ENCODE measurements around the gene CBX4. TPM values are rescaled to one million over a fixed set of nuclear protein-coding genes. Genes with fewer than 3 reads are reported as not detected.

CBX4 gene
- total and polyA plus RNA-seq, 2 experiments from 2014 or later = 1.2 to 18.9 TPM

DNA sequence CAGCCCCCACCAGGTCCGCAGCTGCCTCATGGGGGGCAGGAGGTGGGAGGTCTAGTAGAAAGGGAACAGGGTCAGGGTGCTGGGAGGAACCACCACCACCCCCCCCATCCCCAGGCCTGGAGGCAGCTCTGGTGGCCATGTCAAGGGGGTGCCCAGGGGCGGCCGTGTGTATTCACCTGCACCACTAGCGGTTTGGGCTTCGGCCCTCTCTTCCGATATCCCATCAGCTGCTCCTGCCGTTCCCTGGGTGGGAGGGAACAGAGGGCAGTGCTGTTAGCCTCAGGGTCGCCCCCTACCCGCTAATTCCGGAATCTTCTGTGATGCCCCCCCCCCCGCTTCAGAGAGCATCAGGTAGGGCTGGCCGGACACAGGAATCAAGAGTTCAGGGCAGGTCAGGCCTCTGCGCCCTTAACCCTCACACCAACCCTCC lies 3.8 kb downstream of the CBX4 start:
- H3K79me2 ChIP-seq (ENCODE audit: insufficient read depth) = peaks cover 39% of the 10 kb centered on the region
- no peaks in the 10 kb centered on the region for H3K9me2 ChIP-seq (ENCODE audit: insufficient read depth)
- 84 to 87% methylated on average over 12 to 13 of the region's 13 CpGs for WGBS, 2 experiments (ENCODE audit: low coverage in 1 of 2, low lambda C conversion rate in 2 of 2, missing lambda C conversion rate in 2 of 2)
- H4K20me1 ChIP-seq (ENCODE audit: insufficient read depth) = no peaks in the 10 kb centered on the region
- no peak overlapping the region for H3K9ac ChIP-seq
- H3K27ac ChIP-seq = no peak overlapping the region
- H2AFZ ChIP-seq = no peak overlapping the region
- peaks cover 1% of the 10 kb centered on the region; the same call in 1 of the 2 replicates for H3K27me3 ChIP-seq (replicated peaks; ENCODE audit: insufficient read depth)
- H3K9me3 ChIP-seq (ENCODE audit: low read depth) = no peaks in the 10 kb centered on the region
- H3K36me3 ChIP-seq (ENCODE audit: low read depth) = peaks cover 7% of the 10 kb centered on the region; the same call in 1 of the 2 replicates
- DNase-seq = no peak
- no peak overlapping the region for H3K4me3 ChIP-seq
- H3F3A ChIP-seq (ENCODE audit: insufficient read depth) = peaks cover 11% of the 10 kb centered on the region
- peaks cover 6% of the 10 kb centered on the region; the same call in 1 of the 2 replicates for H3K4me1 ChIP-seq (ENCODE audit: insufficient read depth)
- TF ChIP-seq EZH2phosphoT487 (IDR thresholded peaks at IDR 0.05; ENCODE audit: insufficient read depth, low read depth) = no peak
- TF ChIP-seq EZH2 (IDR thresholded peaks at IDR 0.05; ENCODE audit: insufficient read depth, poor library complexity, severe bottlenecking) = no peak
- in situ Hi-C loops (cut with MboI) = no loop called here
- H3K4me2 ChIP-seq (ENCODE audit: unreplicated experiment) = no peak overlapping the region

DNA sequence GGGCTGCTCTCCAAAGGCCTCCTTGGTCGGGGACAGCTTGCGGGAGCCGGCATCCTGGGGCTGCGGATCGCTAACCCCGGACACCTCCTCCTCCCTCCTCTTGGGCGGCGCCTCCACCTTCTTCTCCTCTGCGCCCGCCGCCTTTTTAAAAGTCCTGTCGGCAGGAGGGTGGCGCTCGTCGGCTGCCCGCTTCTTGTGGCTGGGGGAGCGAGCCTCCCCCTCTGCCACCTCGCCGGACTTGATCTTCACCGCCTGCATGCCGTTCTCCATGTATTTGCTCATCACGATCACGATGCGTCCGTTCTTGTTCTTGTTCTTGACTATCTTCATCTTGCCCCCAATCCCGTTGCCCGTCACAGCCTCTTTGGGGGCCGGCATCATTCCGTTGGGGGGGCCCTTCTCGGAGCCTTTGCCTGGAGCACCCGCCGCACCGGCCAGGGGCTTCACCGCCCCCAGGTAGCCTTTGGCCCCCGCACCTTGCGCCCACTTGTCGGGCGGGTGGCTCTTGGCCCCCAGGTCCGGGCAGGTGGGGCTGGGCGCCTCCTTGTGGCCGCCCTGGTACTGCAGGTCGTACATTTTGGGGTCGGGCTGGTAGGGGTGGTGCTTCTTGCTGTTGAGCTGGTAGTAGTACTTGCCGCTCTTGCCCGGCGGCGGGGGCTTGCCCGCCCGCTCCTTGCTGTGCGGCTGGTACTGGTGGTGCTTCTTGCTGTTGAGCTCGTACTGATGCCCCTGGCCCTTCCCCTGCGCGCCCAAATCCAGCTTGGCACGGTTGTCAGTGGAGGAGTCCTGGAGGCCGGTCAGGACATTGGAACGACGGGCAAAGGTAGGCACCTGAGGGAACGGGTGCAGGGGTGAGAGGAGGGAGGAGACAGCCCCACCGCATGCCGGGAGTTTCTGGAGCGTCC lies 4.4 kb downstream of the CBX4 start:
- Histone ChIP-seq H3K9me2 (ENCODE audit: insufficient read depth) (no peaks in the 10 kb centered on the region), H3K4me2 (ENCODE audit: unreplicated experiment) (no peak overlapping the region), H3K36me3 (ENCODE audit: low read depth) (peaks cover 7% of the 10 kb centered on the region; the same call in 1 of the 2 replicates), H2AFZ (no peak overlapping the region), H3K79me2 (ENCODE audit: insufficient read depth) (peaks cover 39% of the 10 kb centered on the region), H3K4me3 (no peak overlapping the region), H3K27ac (no peak overlapping the region), H3F3A (ENCODE audit: insufficient read depth) (peaks cover 15% of the 10 kb centered on the region), H3K9me3 (ENCODE audit: low read depth) (no peaks in the 10 kb centered on the region), H3K4me1 (ENCODE audit: insufficient read depth) (peaks cover 6% of the 10 kb centered on the region; the same call in 1 of the 2 replicates), H3K9ac (no peak overlapping the region), H3K27me3 (replicated peaks; ENCODE audit: insufficient read depth) (no peaks in the 10 kb centered on the region), H4K20me1 (ENCODE audit: insufficient read depth) (no peaks in the 10 kb centered on the region)
- TF ChIP-seq EZH2phosphoT487 (IDR thresholded peaks at IDR 0.05; ENCODE audit: insufficient read depth, low read depth) (no peak), EZH2 (IDR thresholded peaks at IDR 0.05; ENCODE audit: insufficient read depth, poor library complexity, severe bottlenecking) (no peak)
- 90 to 93% methylated on average over 52 to 61 of the region's 61 CpGs for WGBS, 2 experiments (ENCODE audit: low coverage in 1 of 2, low lambda C conversion rate in 2 of 2, missing lambda C conversion rate in 2 of 2)
- no peak for DNase-seq
- in situ Hi-C loops (cut with MboI) = no loop called here

DNA sequence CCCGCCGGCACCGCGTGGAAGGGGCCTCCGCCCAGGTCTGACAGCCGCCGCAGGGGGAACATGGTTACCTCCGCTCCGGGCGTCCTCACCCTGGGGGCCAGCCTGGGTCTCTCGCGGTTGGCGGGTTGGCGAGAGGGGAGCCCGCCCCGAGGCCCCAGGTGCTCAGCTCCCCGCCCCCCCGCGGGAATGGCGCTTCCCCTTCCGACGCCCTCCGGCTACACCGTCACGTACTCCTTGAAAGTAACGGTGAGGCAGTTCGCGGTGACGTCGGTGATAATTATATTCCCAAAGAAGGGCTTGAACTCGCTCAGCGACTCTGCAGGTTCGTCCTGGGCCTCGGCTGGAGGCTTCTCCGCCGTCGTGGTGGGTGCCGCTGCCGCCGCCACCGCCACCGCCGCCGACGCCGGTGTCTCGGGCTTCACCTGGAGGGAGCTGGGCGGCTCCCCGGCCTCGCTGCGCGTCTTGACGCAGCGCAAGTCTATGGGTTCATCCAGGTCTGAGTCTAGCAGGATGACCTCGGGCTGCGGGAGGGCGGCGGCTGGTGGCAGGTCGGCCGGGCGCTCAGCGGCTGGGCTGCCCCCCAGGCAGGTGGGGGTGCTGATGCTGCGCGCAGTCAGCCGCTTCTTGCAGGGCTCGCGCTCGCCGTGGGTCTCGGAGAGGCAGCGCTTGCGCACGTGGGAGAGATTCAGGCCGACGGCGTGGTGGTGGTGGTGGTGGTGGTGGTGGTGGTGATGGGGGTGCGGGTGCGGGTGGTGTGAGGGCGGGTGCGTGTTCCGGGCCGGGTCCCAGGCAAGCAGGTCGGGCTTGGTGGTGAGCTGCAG lies 5.3 kb downstream of the CBX4 start:
- in situ Hi-C loops (cut with MboI) = no loop called here
- Histone ChIP-seq H2AFZ (no peak overlapping the region), H3K9ac (no peak overlapping the region), H3K4me1 (ENCODE audit: insufficient read depth) (peaks cover 6% of the 10 kb centered on the region; the same call in 1 of the 2 replicates), H3K79me2 (ENCODE audit: insufficient read depth) (peaks cover 39% of the 10 kb centered on the region), H3K27me3 (replicated peaks; ENCODE audit: insufficient read depth) (no peaks in the 10 kb centered on the region), H3K9me2 (ENCODE audit: insufficient read depth) (no peaks in the 10 kb centered on the region), H3K36me3 (ENCODE audit: low read depth) (peaks cover 7% of the 10 kb centered on the region; the same call in 1 of the 2 replicates), H3K4me2 (ENCODE audit: unreplicated experiment) (no peak overlapping the region), H3K27ac (no peak overlapping the region), H4K20me1 (ENCODE audit: insufficient read depth) (no peaks in the 10 kb centered on the region), H3F3A (ENCODE audit: insufficient read depth) (peaks cover 15% of the 10 kb centered on the region), H3K4me3 (no peak overlapping the region), H3K9me3 (ENCODE audit: low read depth) (no peaks in the 10 kb centered on the region)
- WGBS, 2 experiments (ENCODE audit: low coverage in 1 of 2, low lambda C conversion rate in 2 of 2, missing lambda C conversion rate in 2 of 2) = 95 to 98% methylated on average over 55 to 82 of the region's 83 CpGs
- no peak for DNase-seq
- TF ChIP-seq EZH2phosphoT487 (IDR thresholded peaks at IDR 0.05; ENCODE audit: insufficient read depth, low read depth) = no peak
- no peak for TF ChIP-seq EZH2 (IDR thresholded peaks at IDR 0.05; ENCODE audit: insufficient read depth, poor library complexity, severe bottlenecking)

DNA sequence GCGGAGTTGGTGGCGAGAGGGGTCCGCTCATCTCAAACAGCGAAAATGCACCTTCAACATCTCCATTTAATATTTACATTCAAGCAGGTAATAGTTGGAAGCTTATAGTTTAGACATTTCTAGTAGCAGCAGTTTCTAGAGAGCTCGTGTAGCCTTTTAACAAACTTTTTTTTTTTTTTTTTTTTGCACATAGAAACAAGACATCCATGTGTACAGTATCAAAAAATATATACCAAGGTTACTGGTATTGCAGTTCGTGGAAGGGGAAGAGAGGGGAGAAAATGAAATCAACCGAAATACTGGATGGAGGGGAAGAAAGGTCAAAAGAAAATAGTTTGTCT lies 6.2 kb downstream of the CBX4 start:
- Histone ChIP-seq H3K4me2 (ENCODE audit: unreplicated experiment) (no peak overlapping the region), H3K9me2 (ENCODE audit: insufficient read depth) (no peaks in the 10 kb centered on the region), H4K20me1 (ENCODE audit: insufficient read depth) (no peaks in the 10 kb centered on the region), H3K27me3 (replicated peaks; ENCODE audit: insufficient read depth) (no peaks in the 10 kb centered on the region), H3K27ac (no peak overlapping the region), H3K9ac (no peak overlapping the region), H2AFZ (no peak overlapping the region), H3F3A (ENCODE audit: insufficient read depth) (peaks cover 11% of the 10 kb centered on the region), H3K4me1 (ENCODE audit: insufficient read depth) (peaks cover 6% of the 10 kb centered on the region; the same call in 1 of the 2 replicates), H3K79me2 (ENCODE audit: insufficient read depth) (peaks cover 37% of the 10 kb centered on the region), H3K9me3 (ENCODE audit: low read depth) (no peaks in the 10 kb centered on the region), H3K36me3 (ENCODE audit: low read depth) (peaks cover 7% of the 10 kb centered on the region; the same call in 1 of the 2 replicates), H3K4me3 (no peak overlapping the region)
- whole genome bisulfite sequencing, 2 experiments (ENCODE audit: low coverage in 1 of 2, low lambda C conversion rate in 2 of 2, missing lambda C conversion rate in 2 of 2) = 92 to 93% methylated on average over 7 of the region's 7 CpGs
- DNase-seq = no peak
- TF ChIP-seq EZH2 (IDR thresholded peaks at IDR 0.05; ENCODE audit: insufficient read depth, poor library complexity, severe bottlenecking) (no peak), EZH2phosphoT487 (IDR thresholded peaks at IDR 0.05; ENCODE audit: insufficient read depth, low read depth) (no peak)
- in situ Hi-C loops (cut with MboI) = no loop called here

Data from GM23248 (cell line).